Activated naive CD8-positive, alpha-beta T cell treated with anti-CD3 and anti-CD28 coated beads, Interleukin-2, amount 10 ng/mL, durations not matched to agents 7 days and 5 days (primary cell): ENCODE measurements around the gene GADD45GIP1. TPM values are rescaled to one million over a fixed set of nuclear protein-coding genes. Genes with fewer than 3 reads are reported as not detected.

Source experiments
- ATAC-seq: fragments of 150-1000 bp; cut with Tn5 transposase; one replicate; pipeline ENCODE4 v1.10.0; 2021; ENCODE audit warnings: low read depth, moderate library complexity
- POLR2A ChIA-PET: fragments of 350-600 bp; sonication (Branson Sonifier 250); formaldehyde crosslinking; loops from one replicate; lab custom pipeline; 2021; ENCODE audit warnings: antibody characterized with exemption; lab: Charles Lee
- DNase-seq: peaks from one replicate; pipeline ENCODE4 v3.0.0; 2021
- H3K27ac Mint-ChIP-seq: one replicate; pipeline ENCODE4 v1.8.0; 2022; ENCODE audit warnings: mild to moderate bottlenecking, mixed read lengths
- H3K27me3 Mint-ChIP-seq: one replicate; pipeline ENCODE4 v1.8.0; 2022; ENCODE audit warnings: mild to moderate bottlenecking, moderate library complexity, mixed read lengths
- H3K36me3 Mint-ChIP-seq: one replicate; pipeline ENCODE4 v1.8.0; 2021; ENCODE audit warnings: mild to moderate bottlenecking, mixed read lengths
- H3K4me1 Mint-ChIP-seq: one replicate; pipeline ENCODE4 v1.8.0; 2021; ENCODE audit warnings: mixed read lengths
- H3K4me3 Mint-ChIP-seq: one replicate; pipeline ENCODE4 v1.8.0; 2022; ENCODE audit warnings: mild to moderate bottlenecking, moderate library complexity, mixed read lengths
- H3K9me3 Mint-ChIP-seq: one replicate; pipeline ENCODE4 v1.8.0; 2021; ENCODE audit warnings: mixed read lengths
- total RNA-seq, 2 experiments: library from RNA; stranded (reverse); gene quantifications; one replicate each; pipeline ENCODE4 v1.2.3, GENCODE V29; 2021

Gene GADD45GIP1
- total RNA-seq, 2 experiments from 2014 or later = 18.4 to 19.4 TPM

GRCh38 chr19:12948612-12949362 is 8.2 kb downstream of the GADD45GIP1 start:
- Mint-ChIP-seq H3K4me3 (no peak overlapping the region), H3K27me3 (no peaks in the 10 kb centered on the region), H3K4me1 (peaks cover 29% of the 10 kb centered on the region), H3K36me3 (peaks cover 31% of the 10 kb centered on the region), H3K27ac (peak overlapping the region; percentile 38), H3K9me3 (no peaks in the 10 kb centered on the region)
- POLR2A ChIA-PET = interaction anchor here (1.2 kb wide), 1 partner anchor 16 kb away, joined by 3 read pairs; no protein-coding TSS in a partner anchor
- no peak for DNase-seq
- no peak for ATAC-seq

GRCh38 chr19:12947702-12948611 is 9.1 kb downstream of the GADD45GIP1 start:
- ATAC-seq (no peak), DNase-seq (no peak)
- no peaks in the 10 kb centered on the region for H3K9me3 Mint-ChIP-seq
- H3K27ac Mint-ChIP-seq = peak overlapping the region; percentile 38
- peaks cover 34% of the 10 kb centered on the region for H3K4me1 Mint-ChIP-seq
- no peaks in the 10 kb centered on the region for H3K27me3 Mint-ChIP-seq
- POLR2A ChIA-PET = interaction anchor here (0.5 to 1.2 kb wide), 3 partner anchors 14 to 68 kb away, joined by 3 to 5 read pairs (median 5); no protein-coding TSS in a partner anchor
- peaks cover 38% of the 10 kb centered on the region for H3K36me3 Mint-ChIP-seq
- no peak overlapping the region for H3K4me3 Mint-ChIP-seq

GRCh38 chr19:12946731-12947496 is 10.1 kb downstream of the GADD45GIP1 start:
- peak overlapping the region; percentile 97 for H3K4me3 Mint-ChIP-seq
- H3K27ac Mint-ChIP-seq = peak overlapping the region; percentile 84
- H3K9me3 Mint-ChIP-seq = no peaks in the 10 kb centered on the region
- DNase-seq = no peak
- ATAC-seq = no peak
- H3K27me3 Mint-ChIP-seq = no peaks in the 10 kb centered on the region
- H3K36me3 Mint-ChIP-seq = peaks cover 39% of the 10 kb centered on the region
- peaks cover 35% of the 10 kb centered on the region for H3K4me1 Mint-ChIP-seq
- POLR2A ChIA-PET = interaction anchor here (0.5 to 1.9 kb wide), 9 partner anchors 9 to 298 kb away, joined by 3 to 10 read pairs (median 4); partner anchors contain the start of genes CALR and FARSA

GRCh38 chr19:12946092-12946721 is 10.8 kb downstream of the GADD45GIP1 start:
- ATAC-seq (peak; percentile 67), DNase-seq (peak; percentile 73)
- Mint-ChIP-seq H3K4me1 (peaks cover 35% of the 10 kb centered on the region), H3K9me3 (no peaks in the 10 kb centered on the region), H3K4me3 (peak overlapping the region; percentile 97), H3K27me3 (no peaks in the 10 kb centered on the region), H3K27ac (peak overlapping the region; percentile 84), H3K36me3 (peaks cover 43% of the 10 kb centered on the region)
- POLR2A ChIA-PET = interaction anchor here (0.5 to 1.9 kb wide), 9 partner anchors 9 to 299 kb away, joined by 3 to 10 read pairs (median 4); partner anchors contain the start of genes CALR and FARSA

GRCh38 chr19:12945479-12946091 is 11.4 kb downstream of the GADD45GIP1 start, which contains the start of gene RAD23A:
Gene RAD23A, plus strand, starts transcription at chr19:12945862. Its CDS starts 87 bp downstream, at chr19:12945949.
- peak within 1 kb of the TSS; percentile 97 for H3K4me3 Mint-ChIP-seq
- DNase-seq = peak; percentile 100
- peaks cover 46% of the 10 kb centered on the region for H3K36me3 Mint-ChIP-seq
- no peaks in the 10 kb centered on the region for H3K9me3 Mint-ChIP-seq
- H3K27me3 Mint-ChIP-seq = no peaks in the 10 kb centered on the region
- H3K4me1 Mint-ChIP-seq = peaks cover 39% of the 10 kb centered on the region
- H3K27ac Mint-ChIP-seq = peak within 1 kb of the TSS; percentile 99
- ATAC-seq = peak; percentile 78
- POLR2A ChIA-PET = interaction anchor here (1.0 to 1.9 kb wide), 4 partner anchors 10 to 236 kb away, joined by 3 to 10 read pairs (median 7); partner anchors contain the start of gene FARSA

GRCh38 chr19:12944104-12944674 is 12.8 kb downstream of the GADD45GIP1 start:
- peaks cover 51% of the 10 kb centered on the region for H3K36me3 Mint-ChIP-seq

GRCh38 chr19:12943437-12944044 is 13.5 kb downstream of the GADD45GIP1 start:
- ATAC-seq (no peak), DNase-seq (no peak)
- peak overlapping the region; percentile 86 for H3K27ac Mint-ChIP-seq
- peak overlapping the region; percentile 15 for H3K4me3 Mint-ChIP-seq
- H3K4me1 Mint-ChIP-seq = peaks cover 51% of the 10 kb centered on the region
- POLR2A ChIA-PET = interaction anchor here (0.7 to 1.2 kb wide), 5 partner anchors 11 to 789 kb away, joined by 3 to 13 read pairs (median 4); no protein-coding TSS in a partner anchor
- peaks cover 55% of the 10 kb centered on the region for H3K36me3 Mint-ChIP-seq
- no peaks in the 10 kb centered on the region for H3K27me3 Mint-ChIP-seq
- no peaks in the 10 kb centered on the region for H3K9me3 Mint-ChIP-seq

More at GRCh38 chr19:12944104-12944674, 12.8 kb downstream of the GADD45GIP1 start:
- DNase-seq = no peak
- Mint-ChIP-seq H3K9me3 (no peaks in the 10 kb centered on the region), H3K4me1 (peaks cover 49% of the 10 kb centered on the region), H3K27me3 (no peaks in the 10 kb centered on the region), H3K27ac (peak overlapping the region; percentile 99), H3K4me3 (no peak overlapping the region)
- POLR2A ChIA-PET = interaction anchor here (1.2 kb wide), 1 partner anchor 55 kb away, joined by 3 read pairs; no protein-coding TSS in a partner anchor
- ATAC-seq = no peak

- peaks cover 47% of the 10 kb centered on the region for H3K36me3 Mint-ChIP-seq
- no peak for ATAC-seq
- H3K9me3 Mint-ChIP-seq = no peaks in the 10 kb centered on the region
- peak overlapping the region; percentile 99 for H3K4me3 Mint-ChIP-seq
- peaks cover 55% of the 10 kb centered on the region for H3K4me1 Mint-ChIP-seq
- peak overlapping the region; percentile 92 for H3K27ac Mint-ChIP-seq
- no peaks in the 10 kb centered on the region for H3K27me3 Mint-ChIP-seq
- no peak for DNase-seq
- POLR2A ChIA-PET = interaction anchor here (1.0 kb wide), 1 partner anchor 1038 kb away, joined by 3 read pairs; no protein-coding TSS in a partner anchor
Measured at GRCh38 chr19:12940897-12941296, 16.1 kb downstream of the GADD45GIP1 start.

GRCh38 chr19:12939975-12940423 is 17.0 kb downstream of the GADD45GIP1 start:
- Mint-ChIP-seq H3K27me3 (no peaks in the 10 kb centered on the region), H3K9me3 (no peaks in the 10 kb centered on the region), H3K4me1 (peaks cover 49% of the 10 kb centered on the region), H3K36me3 (peaks cover 42% of the 10 kb centered on the region), H3K4me3 (peak overlapping the region; percentile 99), H3K27ac (peak overlapping the region; percentile 92)
- POLR2A ChIA-PET = interaction anchor here (0.6 to 3.3 kb wide), 4 partner anchors 26 to 206 kb away, joined by 3 to 25 read pairs (median 4); partner anchors contain the start of genes GCDH and TRIR
- ATAC-seq (no peak), DNase-seq (no peak)

GRCh38 chr19:12938779-12939601 is 18.0 kb downstream of the GADD45GIP1 start:
- peaks cover 48% of the 10 kb centered on the region for H3K4me1 Mint-ChIP-seq
- ATAC-seq (peak; percentile 4), DNase-seq (peak; percentile 48)
- peaks cover 39% of the 10 kb centered on the region for H3K36me3 Mint-ChIP-seq
- H3K27ac Mint-ChIP-seq = peak overlapping the region; percentile 92
- POLR2A ChIA-PET = interaction anchor here (0.5 to 3.3 kb wide), 8 partner anchors 25 to 246 kb away, joined by 3 to 25 read pairs (median 4); partner anchors contain the start of genes GCDH and TRIR
- no peaks in the 10 kb centered on the region for H3K9me3 Mint-ChIP-seq
- peak overlapping the region; percentile 99 for H3K4me3 Mint-ChIP-seq
- no peaks in the 10 kb centered on the region for H3K27me3 Mint-ChIP-seq
